H1 (cell line): ENCODE data around the gene OR8K5. TPM values are rescaled to one million over a fixed set of nuclear protein-coding genes. Genes with fewer than 3 reads are reported as not detected.
A peak's percentile ranks its signal among the peaks of the same experiment; 100 is the strongest.

Experiments used
- BCL11A ChIP-seq, 2 experiments: IDR thresholded peaks; one replicate each; pipeline ENCODE4 v1.6.1; 2011; ENCODE audit warnings: low read depth in 2 of 2, low read length in 2 of 2, mild to moderate bottlenecking in 2 of 2
- CHD7 ChIP-seq: fragments of 300-600 bp; sonication (generic); IDR thresholded peaks from 2 replicates; pipeline ENCODE4 v1.7.1; 2012; ENCODE audit warnings: low read length, moderate library complexity, mild to moderate bottlenecking, inconsistent platforms; ENCODE audit not compliant: insufficient replicate concordance
- MAFK ChIP-seq: IDR thresholded peaks from 2 replicates; pipeline ENCODE4 v1.6.1; 2012; ENCODE audit warnings: low read depth, mild to moderate bottlenecking, improper control_type of control experiment, low read length
- polyA plus RNA-seq, 7 experiments: library from polyadenylated mRNA; depleted of rRNA in 3 of 7; stranded (reverse) in 5 of 7; unstranded in 2 of 7; fragments of >200 nt in 5 of 7; fragments of 200-250 nt in 2 of 7; gene quantifications; 1 replicate in 5 of 7; 2 replicates in 1 of 7; 4 replicates in 1 of 7; pipeline versions ENCODE4 v1.2.1 to v1.2.3, GENCODE V29; 2011 to 2013; ENCODE audit warnings: missing spikeins in 2 of 7, mixed read lengths in 2 of 7
- total RNA-seq: library from RNA; stranded (reverse); fragmentation: NEBNext Ultra II Directional; extraction: Animal tissue kit (Norgen Biotek cat#: 25700); gene quantifications from 2 replicates; pipeline ENCODE4 v1.2.1, GENCODE V29; 2021

The OR8K5 gene
- total and polyA plus RNA-seq, 2 of the 8 experiments (the other 6 are each of a cell fraction or from before 2014, with no cell fraction given): not detected

GRCh38 chr11:56163804-56164203 lies 3.7 kb upstream of the OR8K5 start (continued):
- TF ChIP-seq CHD7 (no peak), BCL11A (IDR thresholded peaks at IDR 0.05; ENCODE audit: low read depth in 2 of 2, low read length in 2 of 2) (no peak), MAFK (peak; percentile 84; the same call in 1 of the 2 replicates)
- TF ChIP-seq, all 59 proteins: peak for 1
